ENCODE data around the gene PCOLCE2.

PCOLCE2 gene

GRCh38 chr3:142907996-142908395, 19.1 kb upstream of the PCOLCE2 start:
- TF ChIP-seq TAF1 (IDR thresholded peaks at IDR 0.05; ENCODE audit: borderline replicate concordance, insufficient read depth, low read length) (no peak), REST (IDR thresholded peaks at IDR 0.05; ENCODE audit: insufficient read depth in 1 of 2, low read depth in 2 of 2, low read length in 2 of 2) (no peak), SIN3A (IDR thresholded peaks at IDR 0.05; ENCODE audit: borderline replicate concordance, insufficient read depth, low read length) (no peak), FOXP2 (optimal IDR thresholded peaks at IDR 0.05; ENCODE audit: borderline replicate concordance, extremely low read depth, extremely low read length, insufficient read depth) (no peak), POLR2AphosphoS5 (IDR thresholded peaks at IDR 0.05; ENCODE audit: low read depth, low read length) (no peak)

DNA sequence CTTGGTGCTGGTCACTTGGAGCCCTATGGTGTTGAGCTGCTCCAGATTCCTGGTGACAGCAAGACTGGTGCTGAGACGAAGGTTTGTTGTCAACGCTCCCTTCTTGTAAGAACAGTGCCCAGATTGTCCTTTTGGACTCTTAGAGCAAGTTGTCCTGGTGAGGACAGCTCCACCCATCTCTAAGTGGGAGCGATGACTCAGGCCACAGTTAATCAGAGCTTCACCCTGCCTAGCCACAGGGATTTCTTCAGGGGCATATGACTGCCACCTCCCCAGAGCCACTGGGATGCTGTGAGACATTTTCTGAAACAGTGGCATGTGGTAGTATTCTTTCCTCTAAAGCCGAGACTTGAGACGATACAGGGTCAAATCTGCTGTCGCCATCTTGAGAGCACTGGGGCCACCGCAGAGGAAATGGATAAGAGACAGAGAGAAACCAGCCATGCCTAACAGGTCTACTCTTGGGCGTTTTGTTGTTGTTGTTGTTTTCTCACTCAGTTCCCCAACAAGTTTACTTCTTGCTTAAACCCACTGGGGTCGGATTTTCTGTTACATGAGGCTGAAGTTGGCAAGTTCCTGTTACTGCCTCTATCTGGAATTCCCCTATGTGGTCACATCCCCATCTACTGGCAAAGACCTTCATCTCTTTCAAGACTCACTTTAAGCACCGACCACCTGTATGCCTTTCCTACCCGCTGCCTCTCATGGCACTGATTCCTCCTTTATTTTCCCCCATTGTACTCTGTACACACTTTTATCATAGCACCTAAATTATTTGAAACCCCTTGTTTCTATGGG, 16.0 kb upstream of the PCOLCE2 start:
- TF ChIP-seq REST (IDR thresholded peaks at IDR 0.05; ENCODE audit: insufficient read depth in 1 of 2, low read depth in 2 of 2, low read length in 2 of 2) = no peak
- TF ChIP-seq POLR2AphosphoS5 (IDR thresholded peaks at IDR 0.05; ENCODE audit: low read depth, low read length) = no peak
- TF ChIP-seq SIN3A (IDR thresholded peaks at IDR 0.05; ENCODE audit: borderline replicate concordance, insufficient read depth, low read length) = no peak
- no peak for TF ChIP-seq FOXP2 (optimal IDR thresholded peaks at IDR 0.05; ENCODE audit: borderline replicate concordance, extremely low read depth, extremely low read length, insufficient read depth)

DNA sequence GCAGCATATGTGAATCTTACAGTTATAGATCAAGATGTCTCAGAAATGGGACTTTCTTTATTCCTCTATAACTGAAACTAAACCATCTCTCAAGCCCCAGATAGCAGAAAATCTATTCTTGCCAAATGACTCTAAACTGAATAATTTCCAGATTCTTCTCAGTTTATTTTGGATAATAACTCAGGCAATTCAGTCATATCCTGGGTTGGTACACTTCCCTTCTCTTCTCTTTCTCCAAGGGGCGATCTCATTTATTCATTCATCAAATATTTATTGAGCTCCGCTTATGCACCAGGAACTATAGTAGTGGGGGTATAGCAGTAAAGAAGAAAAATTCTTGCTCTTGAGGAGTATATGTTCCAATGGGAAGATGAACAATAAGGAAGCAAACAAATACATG, 13.5 kb upstream of the PCOLCE2 start:
- TF ChIP-seq FOXP2 (optimal IDR thresholded peaks at IDR 0.05; ENCODE audit: borderline replicate concordance, extremely low read depth, extremely low read length, insufficient read depth) (no peak), SIN3A (IDR thresholded peaks at IDR 0.05; ENCODE audit: borderline replicate concordance, insufficient read depth, low read length) (no peak), TAF1 (IDR thresholded peaks at IDR 0.05; ENCODE audit: borderline replicate concordance, insufficient read depth, low read length) (no peak), POLR2AphosphoS5 (IDR thresholded peaks at IDR 0.05; ENCODE audit: low read depth, low read length) (no peak), REST (IDR thresholded peaks at IDR 0.05; ENCODE audit: insufficient read depth in 1 of 2, low read depth in 2 of 2, low read length in 2 of 2) (no peak)

DNA sequence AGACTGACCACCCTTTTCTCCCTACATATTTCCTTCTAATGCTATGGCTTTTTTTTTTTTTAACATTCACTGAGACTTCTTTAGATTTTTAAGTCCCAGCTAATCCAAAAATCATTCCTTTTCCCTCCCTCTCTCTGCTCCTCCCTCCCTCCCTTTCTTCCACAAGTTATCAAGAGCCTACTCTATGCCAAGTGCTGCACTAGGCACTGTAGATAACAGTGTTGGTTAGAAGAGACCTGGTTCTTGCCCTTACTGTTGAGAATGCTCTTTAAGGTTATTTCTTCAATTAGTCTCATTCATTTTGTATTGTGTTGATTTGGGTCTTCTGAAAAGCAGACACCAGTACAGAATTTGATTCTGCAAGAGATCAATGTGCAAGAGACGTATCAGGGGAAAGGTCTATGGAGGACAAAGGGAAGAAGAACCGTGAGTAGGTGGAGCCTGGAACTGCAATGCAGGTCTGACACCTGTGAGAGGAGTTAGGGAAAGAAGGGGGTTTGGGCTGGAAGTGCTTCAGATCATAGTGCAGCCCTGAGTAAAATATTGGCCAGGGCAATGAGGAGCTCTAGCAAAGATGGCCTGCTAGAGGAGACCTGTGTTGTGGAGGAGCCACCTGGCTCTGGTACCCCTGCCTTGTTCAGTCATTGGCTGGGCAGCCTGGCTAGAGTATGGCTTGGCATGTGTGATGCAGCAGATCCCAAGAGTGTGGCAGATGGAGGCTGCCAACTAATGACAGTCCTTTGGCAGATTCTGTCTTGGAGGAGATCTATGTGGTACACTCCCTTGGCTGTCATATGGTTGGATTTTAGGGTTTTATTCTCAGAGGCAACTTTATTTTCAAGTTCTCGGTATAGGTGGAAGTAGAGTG, 9.7 kb upstream of the PCOLCE2 start:
- TF ChIP-seq POLR2AphosphoS5 (IDR thresholded peaks at IDR 0.05; ENCODE audit: low read depth, low read length) (no peak), FOXP2 (optimal IDR thresholded peaks at IDR 0.05; ENCODE audit: borderline replicate concordance, extremely low read depth, extremely low read length, insufficient read depth) (no peak), REST (IDR thresholded peaks at IDR 0.05; ENCODE audit: insufficient read depth in 1 of 2, low read depth in 2 of 2, low read length in 2 of 2) (no peak), SIN3A (IDR thresholded peaks at IDR 0.05; ENCODE audit: borderline replicate concordance, insufficient read depth, low read length) (no peak), TAF1 (IDR thresholded peaks at IDR 0.05; ENCODE audit: borderline replicate concordance, insufficient read depth, low read length) (no peak)

Data from PFSK-1 (cell line).